Neural cell (in vitro differentiated cells): ENCODE results near the gene ZNF415. TPM values are rescaled to one million over a fixed set of nuclear protein-coding genes. Genes with fewer than 3 reads are reported as not detected.
A peak's percentile ranks its signal among the peaks of the same experiment; 100 is the strongest.

Experiments
- H2AFZ ChIP-seq: fragments of 200-600, 300-800 bp; sonication (generic), shearing (Covaris generic); 2 replicates; pipeline ENCODE4 v1.6.0; 2014; ENCODE audit warnings: low read depth, mild to moderate bottlenecking, antibody characterized with exemption, low read length, moderate library complexity
- H3F3A ChIP-seq: fragments of 200-600 bp; shearing (Covaris generic); 2 replicates; pipeline ENCODE4 v1.6.1; 2016; ENCODE audit warnings: mild to moderate bottlenecking, moderate library complexity, mixed read lengths, antibody characterized with exemption, low read length; ENCODE audit not compliant: insufficient read depth, poor library complexity, severe bottlenecking
- H3K27ac ChIP-seq: fragments of 200-600, 300-800 bp; sonication (generic), shearing (Covaris generic); 2 replicates; pipeline ENCODE4 v1.5.1; 2014; ENCODE audit warnings: mild to moderate bottlenecking, low read length, moderate library complexity
- H3K27me3 ChIP-seq: fragments of 300-800, 200-600 bp; sonication (generic), shearing (Covaris generic); 2 replicates; pipeline ENCODE4 v1.6.0; 2014; ENCODE audit warnings: mild to moderate bottlenecking, low read depth, low read length, moderate library complexity; ENCODE audit not compliant: insufficient read depth
- H3K36me3 ChIP-seq: fragments of 300-800, 200-600 bp; sonication (generic), shearing (Covaris generic); 2 replicates; pipeline ENCODE4 v1.5.1; 2014; ENCODE audit warnings: mild to moderate bottlenecking, antibody characterized with exemption, low read length, moderate library complexity; ENCODE audit not compliant: insufficient read depth
- H3K4me2 ChIP-seq: fragments of 300-800, 200-600 bp; sonication (generic), shearing (Covaris generic); 2 replicates; pipeline ENCODE4 v1.6.0; 2014; ENCODE audit warnings: mild to moderate bottlenecking, low read length
- H3K4me3 ChIP-seq: fragments of 300-800, 200-600 bp; sonication (generic), shearing (Covaris generic); 2 replicates; pipeline ENCODE4 v1.5.1; 2014; ENCODE audit warnings: mild to moderate bottlenecking, low read length, moderate library complexity
- H3K79me2 ChIP-seq: fragments of 200-600 bp; shearing (Covaris generic); replicated peaks from 2 replicates; pipeline ENCODE4 v1.6.0; 2014; ENCODE audit warnings: mild to moderate bottlenecking, low read length, moderate library complexity; ENCODE audit not compliant: insufficient read depth
- H3K9ac ChIP-seq: fragments of 300-800, 200-600 bp; sonication (generic), shearing (Covaris generic); 2 replicates; pipeline ENCODE4 v1.6.1; 2016; ENCODE audit warnings: mild to moderate bottlenecking, low read length, mixed read lengths
- H3K9me2 ChIP-seq: fragments of 200-600 bp; shearing (Covaris generic); 2 replicates; pipeline ENCODE4 v1.6.1; 2016; ENCODE audit warnings: mild to moderate bottlenecking, low read length, mixed read lengths; ENCODE audit not compliant: insufficient read depth
- H3K9me3 ChIP-seq: fragments of 200-600, 300-800 bp; sonication (generic), shearing (Covaris generic); 2 replicates; pipeline ENCODE4 v1.6.1; 2016; ENCODE audit warnings: mild to moderate bottlenecking, mixed run types, low read length, moderate library complexity, mixed read lengths
- H4K20me1 ChIP-seq: fragments of 200-600 bp; shearing (Covaris generic); 2 replicates; pipeline ENCODE4 v1.6.1; 2016; ENCODE audit warnings: mild to moderate bottlenecking, mixed run types; ENCODE audit not compliant: insufficient read depth
- CTCF ChIP-seq: fragments of 450-650 bp; IDR thresholded peaks from 2 replicates; pipeline ENCODE4 v1.5.1; 2014; ENCODE audit warnings: antibody characterized with exemption, mild to moderate bottlenecking, moderate library complexity; ENCODE audit not compliant: poor library complexity, severe bottlenecking
- EP300 ChIP-seq: fragments of 450-650 bp; conservative IDR thresholded peaks from 2 replicates; pipeline ENCODE4 v1.6.1; 2014; ENCODE audit warnings: antibody characterized with exemption, mild to moderate bottlenecking, moderate library complexity; ENCODE audit not compliant: poor library complexity, severe bottlenecking
- EZH2 ChIP-seq: fragments of 200-600, 300-800 bp; shearing (Covaris generic), sonication (generic); IDR thresholded peaks from 2 replicates; pipeline ENCODE4 v1.6.1; 2014; ENCODE audit warnings: antibody characterized with exemption, low read length, borderline replicate concordance, mild to moderate bottlenecking; ENCODE audit not compliant: insufficient read depth, poor library complexity, severe bottlenecking
- MXI1 ChIP-seq: fragments of 450-650 bp; conservative IDR thresholded peaks from 2 replicates; pipeline ENCODE4 v1.6.1; 2014; ENCODE audit warnings: antibody characterized with exemption, mild to moderate bottlenecking; ENCODE audit not compliant: poor library complexity, severe bottlenecking
- POLR2AphosphoS5 ChIP-seq: IDR thresholded peaks from 2 replicates; pipeline ENCODE4 v1.6.1; 2012
- RAD21 ChIP-seq: fragments of 450-650 bp; conservative IDR thresholded peaks from 2 replicates; pipeline ENCODE4 v1.6.1; 2014; ENCODE audit warnings: antibody characterized with exemption, mild to moderate bottlenecking, moderate library complexity
- REST ChIP-seq: IDR thresholded peaks from 2 replicates; pipeline ENCODE4 v1.6.1; 2012; ENCODE audit warnings: borderline replicate concordance
- SMC3 ChIP-seq: fragments of 450-650 bp; conservative IDR thresholded peaks from 2 replicates; pipeline ENCODE4 v1.6.1; 2014; ENCODE audit warnings: antibody characterized with exemption, mild to moderate bottlenecking, moderate library complexity; ENCODE audit not compliant: poor library complexity
- TAF1 ChIP-seq: IDR thresholded peaks from 2 replicates; pipeline ENCODE4 v1.6.1; 2012; ENCODE audit warnings: low read depth
- polyA plus RNA-seq: library from polyadenylated mRNA; depleted of rRNA; stranded (reverse); fragments of >200 nt; gene quantifications from 2 replicates; pipeline ENCODE4 v1.2.3, GENCODE V29; 2014

ZNF415 gene
- polyA plus RNA-seq, 1 donor from 2014 or later: 25.9 TPM

GRCh38 chr19:53109527-53109926 lies 23.2 kb downstream of the ZNF415 start:
- TF ChIP-seq EP300: no peak
- no peak for TF ChIP-seq MXI1
- no peak for TF ChIP-seq SMC3
- no peak for TF ChIP-seq RAD21
- TF ChIP-seq EZH2: no peak
- TF ChIP-seq TAF1: no peak
- TF ChIP-seq REST: no peak
- TF ChIP-seq CTCF: no peak
- TF ChIP-seq POLR2AphosphoS5: no peak
- Histone ChIP-seq H3K9me2 (no peaks in the 10 kb centered on the region), H3K4me2 (no peak overlapping the region), H3K4me3 (no peak overlapping the region), H3K36me3 (no peaks in the 10 kb centered on the region), H2AFZ (no peak overlapping the region), H3K27me3 (no peaks in the 10 kb centered on the region), H3F3A (no peaks in the 10 kb centered on the region), H3K9me3 (no peaks in the 10 kb centered on the region), H3K27ac (no peak overlapping the region), H3K9ac (no peak overlapping the region), H3K79me2 (no peaks in the 10 kb centered on the region), H4K20me1 (no peaks in the 10 kb centered on the region)

GRCh38 chr19:53103234-53104203 lies 29.2 kb downstream of the ZNF415 start, which contains the start of gene ZNF160:
Gene ZNF160, minus strand, starts transcription at chr19:53103422. Its CDS starts 17,146 bp downstream, at chr19:53086276.
- Histone ChIP-seq H3K4me2 (peak within 1 kb of the TSS; percentile 88), H3K9me2 (no peaks in the 10 kb centered on the region), H3K4me3 (peak within 1 kb of the TSS; percentile 94), H3K27ac (peak within 1 kb of the TSS; percentile 76), H3F3A (no peaks in the 10 kb centered on the region), H2AFZ (peak within 1 kb of the TSS; percentile 54), H3K27me3 (no peaks in the 10 kb centered on the region), H4K20me1 (no peaks in the 10 kb centered on the region), H3K9me3 (no peaks in the 10 kb centered on the region), H3K36me3 (no peaks in the 10 kb centered on the region), H3K79me2 (peaks cover 22% of the 10 kb centered on the region), H3K9ac (peak within 1 kb of the TSS; percentile 90)
- TF ChIP-seq POLR2AphosphoS5 (peak; percentile 93), RAD21 (peak; percentile 16), TAF1 (peak; percentile 30), MXI1 (peak; percentile 63), REST (no peak), SMC3 (no peak)
